Measurements from ENCODE around the gene SH3RF3.

DNA sequence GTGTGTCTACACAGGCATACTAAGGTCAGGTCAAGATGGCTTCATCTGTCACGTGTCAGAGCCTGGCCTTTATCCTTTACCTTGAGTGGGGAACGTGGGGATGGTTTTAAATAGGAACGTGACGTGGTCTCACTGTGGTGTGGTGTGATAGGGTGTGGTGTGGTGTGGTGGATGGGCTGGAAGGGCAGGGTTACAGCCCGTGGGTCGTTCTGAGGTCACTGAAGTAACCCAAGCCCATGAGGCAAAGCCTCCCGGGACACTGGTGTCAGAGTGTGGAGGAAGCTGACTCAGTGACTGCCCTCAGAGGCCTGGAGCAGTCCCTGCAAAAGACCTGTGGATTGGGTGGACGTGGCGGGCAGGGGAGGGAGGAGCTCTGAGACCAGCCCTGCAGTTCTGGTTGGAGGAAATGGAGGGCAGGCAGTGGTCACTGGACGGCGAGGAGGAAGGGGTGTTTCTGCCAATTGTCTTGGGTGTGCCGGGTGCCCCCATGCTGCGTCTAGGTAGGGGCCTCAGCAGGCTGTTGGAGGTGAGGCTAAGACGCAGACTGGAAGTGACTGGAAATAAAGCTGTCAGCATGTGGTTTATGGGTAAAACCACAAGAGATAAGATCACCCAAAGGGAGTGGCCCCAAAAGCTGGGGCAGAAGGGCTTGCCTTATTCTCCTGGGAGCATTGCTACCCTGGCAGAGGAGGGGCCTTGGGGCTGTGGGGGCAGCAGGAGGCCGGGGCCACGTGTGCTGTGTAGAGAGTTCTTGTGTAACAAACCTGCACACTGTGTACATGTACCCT is 84.8 kb downstream of the SH3RF3 start:
- TF ChIP-seq POLR2A (IDR thresholded peaks at IDR 0.05; ENCODE audit: extremely low read depth, insufficient read length) = no peak
- TF ChIP-seq, protein P1, sequence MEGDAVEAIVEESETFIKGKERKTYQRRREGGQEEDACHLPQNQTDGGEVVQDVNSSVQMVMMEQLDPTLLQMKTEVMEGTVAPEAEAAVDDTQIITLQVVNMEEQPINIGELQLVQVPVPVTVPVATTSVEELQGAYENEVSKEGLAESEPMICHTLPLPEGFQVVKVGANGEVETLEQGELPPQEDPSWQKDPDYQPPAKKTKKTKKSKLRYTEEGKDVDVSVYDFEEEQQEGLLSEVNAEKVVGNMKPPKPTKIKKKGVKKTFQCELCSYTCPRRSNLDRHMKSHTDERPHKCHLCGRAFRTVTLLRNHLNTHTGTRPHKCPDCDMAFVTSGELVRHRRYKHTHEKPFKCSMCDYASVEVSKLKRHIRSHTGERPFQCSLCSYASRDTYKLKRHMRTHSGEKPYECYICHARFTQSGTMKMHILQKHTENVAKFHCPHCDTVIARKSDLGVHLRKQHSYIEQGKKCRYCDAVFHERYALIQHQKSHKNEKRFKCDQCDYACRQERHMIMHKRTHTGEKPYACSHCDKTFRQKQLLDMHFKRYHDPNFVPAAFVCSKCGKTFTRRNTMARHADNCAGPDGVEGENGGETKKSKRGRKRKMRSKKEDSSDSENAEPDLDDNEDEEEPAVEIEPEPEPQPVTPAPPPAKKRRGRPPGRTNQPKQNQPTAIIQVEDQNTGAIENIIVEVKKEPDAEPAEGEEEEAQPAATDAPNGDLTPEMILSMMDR (IDR thresholded peaks at IDR 0.05; ENCODE audit: low read depth, low read length) = no peak

Measured in NB4 (cell line).